Middle frontal gyrus (tissue), 1 donor: ENCODE measurements around the gene CHRNA4.
"Not testable (repeated sequence)": the region's sequence is repeated elsewhere in the genome, so short reads cannot be mapped to it uniquely, and the experiment has no call there.

Source experiments
- DNase-seq: peaks from one replicate; pipeline ENCODE4 v3.0.0-alpha.2; 2015; ENCODE audit warnings: low spot score; ENCODE audit errors: extremely low spot score

The CHRNA4 gene

DNA sequence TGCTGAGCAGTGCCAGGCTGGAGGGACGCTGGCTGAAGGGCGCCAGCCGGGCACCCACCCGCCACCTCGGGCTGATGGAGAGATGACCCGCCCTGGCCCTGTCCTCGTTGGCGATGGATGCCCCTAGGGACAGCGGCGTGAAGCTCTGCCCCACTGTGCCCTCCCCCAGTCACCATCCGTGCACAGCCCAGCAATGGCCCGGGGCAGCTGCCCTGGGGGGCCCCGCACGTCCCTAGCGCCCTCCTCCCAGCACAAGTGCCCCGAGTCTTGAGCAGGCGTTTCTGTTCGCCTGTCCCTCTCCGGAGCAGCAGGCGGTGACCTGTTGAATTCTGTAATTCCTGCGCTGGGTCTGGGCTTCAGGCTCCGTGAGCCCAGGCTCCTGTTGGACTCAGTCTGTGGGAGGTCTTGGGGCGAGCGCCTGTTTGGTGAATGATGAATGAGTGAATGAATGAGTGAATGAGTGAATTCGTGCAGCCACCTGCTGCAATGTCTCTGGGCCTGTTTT, 36.8 kb upstream of the CHRNA4 start:
- no peak for DNase-seq

DNA sequence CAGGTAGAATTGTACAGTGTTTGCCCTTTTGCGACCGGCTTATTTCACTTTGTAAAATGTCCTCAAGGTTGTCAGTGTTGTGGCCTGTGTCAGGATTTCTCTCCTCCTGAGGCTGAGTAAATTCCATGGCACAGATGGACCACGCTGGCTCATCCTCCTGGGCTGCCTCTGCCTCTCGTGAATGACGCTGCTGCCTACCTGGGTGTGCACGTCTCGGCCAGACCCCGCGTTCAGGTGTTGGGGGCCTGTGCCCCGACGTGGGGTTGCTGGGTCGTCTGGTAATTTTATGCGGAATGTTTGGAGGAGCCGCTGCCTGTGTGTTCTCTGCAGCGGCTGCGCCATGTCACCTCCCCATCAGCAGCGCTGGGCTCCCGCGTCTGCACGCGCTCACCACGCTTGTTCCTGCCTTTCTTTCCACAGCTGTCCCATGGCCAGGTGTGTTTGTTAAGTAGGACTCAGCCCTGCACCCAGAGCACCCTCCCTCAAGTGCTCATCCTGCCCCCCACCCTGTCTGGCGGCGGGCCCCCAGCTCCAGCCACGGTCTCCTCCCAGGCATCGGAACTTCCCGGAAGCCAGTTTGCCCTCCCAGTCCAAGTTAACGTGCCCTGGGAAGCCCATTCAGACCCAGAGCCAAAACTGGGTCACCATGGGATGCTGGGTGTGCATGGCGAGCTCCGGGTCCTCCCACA, 36.1 kb upstream of the CHRNA4 start:
- DNase-seq = no peak

DNA sequence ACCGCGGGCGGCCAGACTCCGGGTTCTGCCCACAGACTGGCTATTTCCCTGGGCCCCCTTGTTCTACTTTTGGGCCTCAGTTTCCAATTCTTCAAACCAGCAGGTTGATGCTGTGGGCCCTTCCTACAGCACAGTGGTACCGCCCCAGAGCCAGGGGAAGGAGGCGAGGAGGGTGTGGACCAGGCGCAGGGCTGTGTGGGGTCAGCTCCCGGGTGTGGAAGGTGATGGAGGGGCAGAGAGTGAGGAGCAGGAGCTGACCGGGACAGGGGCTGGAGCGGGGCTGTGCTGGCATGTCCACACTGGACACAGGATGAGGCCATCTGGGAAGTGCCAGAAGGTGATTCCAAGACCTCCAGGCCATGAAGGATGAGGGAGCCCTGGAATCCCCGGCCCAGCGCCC, 35.2 kb upstream of the CHRNA4 start:
- no peak for DNase-seq

DNA sequence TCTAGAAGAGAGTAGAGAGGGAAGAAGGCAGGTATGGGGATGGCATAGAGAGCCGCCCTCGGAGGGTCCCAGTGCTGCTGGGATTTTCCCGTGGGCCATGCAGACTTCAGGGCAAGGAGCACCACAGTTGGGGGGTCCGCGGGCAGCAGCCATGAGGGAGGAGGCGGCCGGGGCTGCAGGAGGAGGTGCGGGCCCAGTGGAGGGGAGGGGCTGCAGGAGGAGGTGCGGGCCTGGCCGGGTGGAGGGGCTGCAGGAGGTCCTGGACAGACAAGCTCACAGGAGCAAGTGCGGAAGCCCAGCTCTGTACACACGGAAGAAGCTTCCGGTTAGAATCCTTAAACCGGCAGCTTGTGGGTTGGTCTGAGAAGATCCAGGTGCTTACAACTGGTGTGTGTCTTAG, 34.6 kb upstream of the CHRNA4 start:
- DNase-seq = no peak

DNA sequence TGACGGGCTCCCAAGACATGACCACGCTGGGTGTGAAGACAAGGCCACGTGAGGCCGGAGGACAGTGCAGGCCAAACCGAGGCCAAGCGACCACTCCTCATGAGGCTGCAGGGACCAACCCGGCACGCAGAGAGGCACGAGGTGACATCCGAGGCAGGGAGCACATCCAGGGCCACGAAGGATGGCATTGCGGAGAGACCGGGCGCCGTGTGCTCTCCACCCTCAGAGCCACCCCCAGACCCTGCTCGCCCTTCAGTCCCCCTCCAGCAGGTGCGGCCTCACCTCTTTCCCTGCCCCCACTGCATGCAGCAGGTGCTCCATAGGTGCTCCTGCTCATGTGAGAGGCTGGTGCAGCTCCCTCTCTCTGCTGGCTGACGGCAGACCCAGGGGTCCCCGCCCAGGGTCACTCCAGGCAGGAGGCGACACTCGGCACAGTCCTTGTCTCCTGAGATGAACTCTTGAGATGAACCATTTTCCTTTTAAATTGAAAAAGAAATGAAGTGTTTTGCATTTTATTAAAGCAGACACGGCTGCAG, 33.8 kb upstream of the CHRNA4 start:
- DNase-seq = no peak

DNA sequence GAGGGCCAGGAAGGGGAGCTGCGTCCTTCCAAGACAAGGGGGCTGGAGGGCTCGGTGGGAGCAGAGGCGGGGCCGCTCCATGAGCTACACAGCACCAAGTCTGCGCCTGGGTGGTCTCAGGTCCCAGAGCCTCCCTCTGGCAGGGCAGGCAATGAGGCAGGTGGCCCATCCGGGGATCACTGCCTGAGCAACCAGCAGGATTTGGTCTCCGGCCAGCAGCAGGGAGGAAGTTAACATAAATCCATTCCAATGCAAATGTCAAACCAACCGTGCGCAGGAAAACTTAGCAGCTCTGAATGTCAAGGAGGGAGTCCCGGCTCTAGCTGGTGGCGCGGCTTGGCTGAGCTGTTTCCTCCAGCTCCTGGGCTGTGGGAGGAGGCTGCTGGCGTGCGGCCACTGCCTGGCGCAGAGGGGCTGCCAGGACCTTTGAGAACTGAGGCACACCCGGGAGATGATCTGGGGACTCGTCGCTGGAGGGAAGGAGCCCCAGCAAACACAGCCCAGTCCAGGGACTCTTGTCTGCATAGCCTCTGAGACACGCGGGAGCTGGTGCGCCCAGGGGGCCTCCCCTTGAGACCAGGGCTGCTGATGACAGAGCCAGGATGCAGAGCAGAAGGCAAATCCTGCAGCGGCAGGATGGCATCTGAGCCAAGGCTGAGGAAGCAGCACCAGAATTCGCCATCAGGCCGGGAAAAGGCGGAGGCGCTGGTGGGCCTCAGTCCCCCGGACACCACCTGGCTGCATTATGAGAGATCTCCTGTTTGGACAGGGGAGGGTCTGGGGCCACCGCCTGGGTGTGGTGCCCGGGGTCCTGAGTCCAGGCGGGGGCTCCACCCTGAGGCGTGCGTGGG, 33.1 kb upstream of the CHRNA4 start:
- DNase-seq = peak; percentile 43

DNA sequence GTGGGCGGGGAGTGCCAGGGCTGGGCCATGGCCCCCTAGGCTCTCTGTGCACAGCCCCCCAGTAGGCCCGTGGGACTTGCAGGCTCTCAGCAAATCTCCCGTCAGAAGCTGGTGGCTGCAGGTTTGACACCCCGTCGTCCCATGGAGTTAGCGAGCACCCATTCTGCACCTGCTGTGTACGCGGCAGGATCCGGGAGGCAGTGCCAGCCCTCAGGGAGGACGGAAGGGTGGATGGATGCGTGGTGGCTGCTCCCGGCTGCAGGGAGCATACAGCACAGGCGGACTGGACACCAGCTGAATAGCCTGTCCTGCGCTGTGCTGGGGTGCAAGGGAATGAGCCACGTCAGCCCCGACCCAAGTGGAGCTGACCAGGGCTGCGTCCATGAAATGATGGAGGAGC, 32.4 kb upstream of the CHRNA4 start:
- no peak for DNase-seq

DNA sequence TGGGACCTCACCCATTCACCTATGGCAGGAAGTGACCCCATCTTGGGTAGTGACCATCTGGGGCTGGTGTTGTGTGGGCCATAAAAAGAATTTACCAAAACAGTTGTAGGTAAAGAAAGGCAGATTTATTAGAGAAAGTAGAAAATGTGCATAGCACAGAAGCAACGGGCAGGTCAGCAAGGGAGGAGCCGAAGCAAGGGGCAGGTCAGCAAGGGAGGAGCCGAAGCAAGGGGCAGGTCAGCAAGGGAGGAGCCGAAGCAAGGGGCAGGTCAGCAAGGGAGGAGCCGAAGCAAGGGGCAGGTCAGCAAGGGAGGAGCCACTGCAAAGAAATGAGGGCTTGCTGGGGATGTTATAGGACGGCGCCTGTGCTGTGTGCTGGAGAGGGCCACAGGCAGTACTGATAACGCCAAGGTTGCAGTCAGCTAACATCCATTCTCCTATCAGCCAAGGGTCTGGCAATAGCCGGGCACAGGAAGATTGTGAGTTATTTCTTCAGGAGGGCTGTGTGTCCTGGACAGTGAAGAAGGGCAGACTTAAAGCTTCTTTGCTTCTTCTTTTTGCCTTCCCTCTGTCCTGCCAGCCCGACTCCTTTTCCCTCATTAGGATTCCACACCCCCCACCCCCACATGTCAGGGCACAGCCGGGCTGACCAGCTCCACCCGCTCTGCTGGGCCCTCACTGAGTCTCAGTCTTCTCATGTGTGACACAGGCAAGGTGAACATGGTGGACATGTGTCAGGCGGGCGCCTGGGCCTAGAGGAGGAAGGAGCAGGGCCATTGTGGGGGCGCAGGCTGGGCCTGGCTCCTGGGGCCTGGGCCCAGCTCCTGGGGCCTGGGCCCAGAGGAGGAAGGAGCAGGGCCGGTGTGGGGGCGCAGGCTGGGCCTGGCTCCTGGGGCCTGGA, 31.6 kb upstream of the CHRNA4 start:
- no peak for DNase-seq

DNA sequence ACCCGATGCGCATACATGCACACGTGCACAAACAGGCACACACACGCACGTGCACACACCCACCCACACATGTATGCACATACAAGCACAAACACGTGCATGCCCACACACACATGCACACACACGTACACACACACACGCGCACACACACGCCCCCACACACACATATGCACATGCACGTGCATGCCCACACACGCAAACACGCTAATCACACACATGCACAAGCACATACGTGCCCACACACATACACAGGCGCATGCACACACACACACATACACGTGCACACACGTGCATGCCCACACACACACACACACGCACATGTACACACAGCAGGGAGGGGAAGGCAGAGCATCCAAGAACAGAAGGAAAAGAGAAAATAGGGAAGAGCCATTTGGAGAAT, 26.8 kb upstream of the CHRNA4 start:
- DNase-seq = no peak

DNA sequence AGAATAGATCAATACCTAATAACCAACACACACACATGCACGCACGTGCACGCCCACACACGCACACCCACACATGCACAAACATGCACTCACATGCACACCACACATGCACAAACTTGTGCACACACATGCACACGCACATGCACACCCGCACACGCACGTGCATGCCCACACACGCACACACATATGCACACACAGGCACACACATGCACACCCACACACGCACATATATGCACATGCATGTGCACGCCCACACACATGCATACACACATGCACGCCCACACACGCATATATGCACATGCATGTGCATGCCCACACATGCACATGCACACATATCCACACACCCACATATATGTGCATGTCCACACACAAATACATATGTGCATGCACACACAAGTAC, 26.2 kb upstream of the CHRNA4 start:
- no peak for DNase-seq

DNA sequence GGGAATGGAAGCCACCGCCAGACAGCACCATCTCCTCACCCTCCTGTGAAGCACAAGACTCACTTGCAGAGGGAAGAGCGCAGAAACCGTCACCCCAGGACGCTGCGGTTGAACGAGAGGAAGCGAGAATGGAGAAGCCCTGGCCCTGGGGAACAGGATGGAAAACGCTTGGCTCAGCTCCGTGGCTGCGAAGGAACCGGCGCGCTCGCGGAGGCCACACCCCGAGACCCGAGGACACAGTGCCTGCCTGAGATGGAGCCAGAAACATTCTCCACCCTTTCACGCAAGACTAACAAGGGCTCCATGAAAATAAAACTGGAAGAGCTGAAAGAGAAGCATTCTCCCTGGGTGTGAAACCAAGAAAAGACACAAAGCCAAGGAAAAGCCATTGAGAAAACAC, 25.3 kb upstream of the CHRNA4 start:
- DNase-seq = no peak

DNA sequence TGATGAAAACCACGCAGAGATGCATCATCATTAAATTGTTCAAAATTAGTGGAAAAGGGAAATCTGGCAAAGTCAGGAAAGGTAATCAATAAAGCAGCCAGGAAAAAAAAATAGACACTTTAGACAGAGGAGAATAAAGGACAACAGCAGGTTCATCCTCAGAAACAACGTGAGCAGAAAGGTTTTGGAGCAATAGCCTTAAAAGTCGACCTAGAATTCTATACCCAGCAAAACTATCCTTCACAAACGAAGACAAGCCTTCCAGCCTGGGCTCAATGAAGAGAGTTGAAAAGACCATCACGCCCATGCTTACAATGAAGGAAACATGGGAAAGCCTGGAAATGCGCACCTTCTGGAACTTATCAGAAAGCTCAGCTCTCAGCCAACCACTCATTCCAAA, 24.7 kb upstream of the CHRNA4 start:
- DNase-seq = no peak

DNA sequence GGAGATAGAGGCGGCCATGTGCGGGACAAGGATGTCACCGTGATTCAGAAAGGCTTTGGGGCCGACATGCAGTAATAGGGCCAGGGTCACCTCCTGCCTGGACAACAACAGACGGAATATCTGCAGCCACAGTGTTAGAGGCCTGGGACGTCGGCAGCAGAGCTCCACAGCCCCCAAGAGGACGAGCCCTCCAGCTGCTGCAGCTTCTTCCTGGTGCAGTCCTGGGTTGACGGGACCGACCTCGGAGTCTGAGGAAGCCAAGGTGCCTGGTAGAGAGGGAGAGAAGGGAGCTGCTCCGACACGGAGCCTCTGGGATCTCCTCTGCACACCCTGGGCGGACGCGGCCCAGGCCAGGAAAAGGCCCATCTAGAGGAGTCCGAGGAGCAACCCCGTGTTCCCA, 23.2 kb upstream of the CHRNA4 start:
- DNase-seq = no peak

DNA sequence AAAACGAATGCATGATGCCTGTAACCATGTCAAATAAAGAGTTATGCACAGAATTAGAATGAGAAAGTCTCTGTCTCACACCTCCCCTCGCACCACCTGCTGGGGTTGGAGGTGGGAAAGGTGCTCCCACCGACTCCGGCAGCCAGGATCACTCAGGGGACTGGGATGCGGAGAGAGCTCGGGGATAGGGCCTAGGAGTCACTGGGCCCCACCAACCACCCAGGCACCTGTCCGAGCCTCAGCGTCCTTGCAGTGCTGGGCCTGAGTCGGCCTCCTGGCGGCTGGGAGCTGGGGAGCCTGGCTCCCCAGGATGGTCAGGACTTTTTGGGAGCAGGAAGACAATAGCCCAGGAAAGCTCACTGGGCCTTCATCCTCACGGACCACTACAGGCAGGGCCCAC, 22.4 kb upstream of the CHRNA4 start:
- DNase-seq = no peak

DNA sequence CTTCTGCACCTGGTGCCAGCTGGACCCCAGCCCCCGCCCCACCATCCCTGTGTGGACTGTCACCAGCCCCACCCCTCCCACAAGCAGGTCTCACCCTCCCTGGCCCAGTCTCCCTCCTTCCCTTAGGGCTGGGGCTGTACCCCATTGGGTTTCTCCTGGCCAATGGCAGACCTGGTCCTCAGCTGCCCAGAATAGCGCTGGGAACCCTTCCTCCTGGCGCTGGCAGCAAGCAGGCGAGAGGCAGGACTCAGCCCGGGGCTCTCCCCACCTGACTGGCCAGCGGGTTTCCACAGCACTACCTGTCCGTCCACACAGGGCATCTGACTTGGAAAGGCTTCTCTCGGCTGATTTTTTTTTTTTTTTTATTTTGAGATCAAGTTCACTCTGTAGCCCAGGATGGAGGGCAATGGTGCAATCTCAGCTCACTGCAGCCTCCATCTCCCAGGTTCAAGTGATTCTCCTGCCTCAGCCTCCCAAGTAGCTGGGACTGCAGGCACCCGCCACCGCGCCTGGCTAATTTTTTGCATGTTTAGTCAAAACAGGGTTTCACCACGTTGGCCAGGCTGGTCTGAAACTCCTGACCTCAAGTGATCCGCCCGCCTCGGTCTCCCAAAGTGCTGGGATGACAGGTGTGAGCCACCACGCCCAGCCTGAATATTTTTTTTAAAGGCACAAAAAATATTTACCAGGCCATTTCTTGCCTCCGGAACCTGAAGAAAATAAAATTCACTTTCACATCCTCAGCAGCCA, 21.6 kb upstream of the CHRNA4 start:
- DNase-seq = no peak

DNA sequence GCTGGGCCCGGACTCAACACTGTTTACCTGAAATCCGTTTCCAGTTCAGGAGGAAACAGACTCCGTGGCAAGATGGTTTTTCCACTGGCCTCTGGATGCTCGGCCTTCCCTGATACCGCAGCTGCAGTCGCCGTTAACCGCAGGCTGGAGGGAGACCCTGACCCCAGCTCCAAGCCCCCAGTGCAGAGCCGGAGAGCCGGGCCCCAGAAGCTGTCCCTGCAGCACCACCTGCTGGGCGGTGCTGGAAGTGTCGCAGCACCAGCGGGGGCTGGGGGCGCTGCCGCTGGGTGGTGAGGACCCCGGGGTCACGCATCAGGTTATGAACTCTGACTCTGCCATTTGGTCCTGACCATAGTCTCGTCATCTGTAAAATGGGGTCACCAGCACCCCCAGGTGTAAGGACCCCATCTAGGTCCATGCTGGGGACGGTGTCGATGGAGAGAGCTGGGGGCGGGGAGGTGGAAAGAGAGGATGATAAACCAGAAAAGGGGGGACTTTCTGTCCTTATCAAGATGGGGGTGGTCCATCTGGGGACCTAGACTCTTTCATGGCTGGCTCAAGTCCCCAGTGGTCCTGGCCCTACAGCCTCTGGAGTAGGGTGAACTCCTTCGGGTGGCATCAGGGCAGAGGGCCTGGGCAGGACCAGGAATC, 20.8 kb upstream of the CHRNA4 start:
- no peak for DNase-seq

DNA sequence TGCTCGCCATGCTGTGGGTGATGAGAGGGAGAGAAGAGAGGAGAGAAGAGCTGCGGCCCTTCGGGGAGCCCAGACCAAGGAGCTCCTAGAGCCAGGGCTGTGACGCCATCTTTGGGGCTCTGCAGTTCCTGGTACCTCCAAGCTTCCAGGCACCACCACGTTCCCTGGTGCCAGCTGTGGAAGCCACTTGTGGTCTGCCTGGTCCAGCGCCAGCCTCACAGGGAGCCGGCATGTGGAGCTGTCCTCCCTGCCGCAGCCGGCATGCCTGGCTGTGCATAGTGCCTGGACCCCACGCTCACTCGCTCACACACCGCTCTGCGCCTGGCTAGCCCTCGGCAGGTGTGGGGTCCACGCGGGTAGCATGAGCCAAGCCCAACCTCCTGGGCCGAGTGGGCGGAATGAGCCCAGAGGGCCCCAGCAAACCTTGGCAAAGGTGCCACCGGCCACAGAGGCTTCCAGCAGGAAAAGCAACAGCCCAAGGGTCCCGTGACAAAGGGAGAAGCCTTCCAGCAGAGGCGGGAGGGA, 19.3 kb upstream of the CHRNA4 start:
- no peak for DNase-seq

DNA sequence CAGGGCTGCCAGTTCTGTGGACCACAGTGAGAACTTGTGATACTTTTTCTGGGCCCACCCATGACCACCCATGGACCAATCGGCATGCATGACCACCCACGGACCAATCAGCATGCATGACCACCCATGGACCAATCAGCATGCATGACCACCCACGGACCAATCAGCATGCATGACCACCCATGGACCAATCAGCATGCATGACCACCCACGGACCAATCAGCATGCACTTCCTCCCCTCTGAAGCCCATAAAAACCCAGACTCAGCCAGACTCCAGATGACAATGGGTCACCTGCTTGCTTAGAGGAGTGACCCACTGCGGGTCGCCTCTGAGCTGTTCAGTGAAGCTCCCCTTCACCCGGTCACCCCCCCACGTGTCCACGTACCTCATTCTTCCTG, 18.7 kb upstream of the CHRNA4 start:
- not testable (repeated sequence) for DNase-seq

DNA sequence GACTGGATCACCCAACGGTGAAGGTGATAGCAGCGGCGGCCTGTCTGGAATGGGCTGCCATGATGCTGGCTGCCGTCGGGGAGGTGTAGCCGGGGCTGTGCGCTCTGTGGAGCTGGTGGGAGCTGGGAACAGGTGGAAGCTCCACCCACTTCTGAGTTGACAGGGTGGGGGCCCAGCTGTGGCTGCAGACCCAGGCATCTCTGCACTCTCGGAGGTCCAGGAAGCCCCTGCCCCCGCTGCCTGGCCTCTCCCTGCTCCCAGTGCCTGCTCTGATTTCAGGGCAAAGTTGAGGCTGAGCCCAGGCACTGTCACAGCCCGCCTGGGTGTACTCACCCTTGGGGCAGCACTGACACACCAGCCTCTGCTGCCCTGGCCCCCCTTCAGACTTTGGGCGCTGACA, 18.1 kb upstream of the CHRNA4 start:
- DNase-seq = no peak

DNA sequence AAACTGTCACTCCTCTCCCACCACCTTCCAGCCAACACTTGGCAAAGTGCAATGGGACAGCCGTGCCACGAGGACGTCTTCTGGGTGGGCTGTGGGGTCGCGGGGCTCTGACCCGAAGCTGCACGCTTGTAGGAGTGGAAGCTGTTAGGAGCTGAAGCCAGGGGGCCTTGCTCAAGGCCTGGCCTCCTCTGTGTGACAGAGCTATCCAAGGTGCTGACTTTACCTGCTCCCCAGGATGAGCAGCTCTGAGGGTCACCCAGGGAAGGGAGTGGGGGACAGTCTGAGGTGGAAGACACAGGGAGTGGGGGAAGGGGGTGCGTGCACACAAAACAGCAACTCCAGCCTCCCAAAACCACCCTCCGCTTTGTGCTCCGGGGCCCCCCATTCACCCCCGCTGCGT, 17.5 kb upstream of the CHRNA4 start:
- DNase-seq = no peak
